GM21381 (cell line): ENCODE measurements around the gene KRT86.

Experiments used
- ATAC-seq: cut with Tn5 transposase; IDR thresholded peaks from one replicate; pipeline ENCODE4 v1.9.1; 2021; ENCODE audit warnings: mild to moderate bottlenecking, moderate library complexity; ENCODE audit not compliant: unreplicated experiment

Gene KRT86

DNA sequence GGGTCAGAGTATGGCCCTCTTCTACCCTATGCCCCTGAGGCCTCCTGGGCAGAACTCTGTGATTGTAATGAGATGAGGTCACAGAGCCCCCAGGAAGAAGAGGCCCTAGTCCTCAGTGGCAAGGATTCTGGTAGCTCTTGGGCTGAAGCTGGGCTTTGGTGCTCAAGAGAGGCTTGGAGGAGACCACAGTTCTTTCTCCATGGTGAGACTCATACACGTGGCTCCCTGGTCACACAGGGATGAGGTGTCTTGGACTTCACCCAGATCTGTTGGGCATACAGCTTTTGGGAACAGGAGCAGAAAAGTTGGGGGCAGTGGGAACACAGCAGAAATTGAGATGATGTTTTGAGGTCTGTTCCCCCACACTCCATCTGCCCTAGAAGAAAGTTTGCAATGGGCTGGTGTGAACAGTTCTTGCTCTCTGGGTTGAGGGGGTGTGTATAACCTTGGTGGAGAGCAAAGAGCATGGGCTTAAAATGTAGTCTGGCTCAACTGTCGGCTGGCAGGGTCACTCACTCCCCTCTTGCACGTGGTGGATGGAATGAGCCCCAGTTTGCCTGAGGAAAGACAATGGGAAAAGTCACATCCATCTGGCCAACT lies at the start of gene KRT86:
KRT86 (plus strand) TSS at position 125 of the 600 bp plus-strand sequence. CDS start 27,272 bp downstream, outside the sequence.
- no peak for ATAC-seq

DNA sequence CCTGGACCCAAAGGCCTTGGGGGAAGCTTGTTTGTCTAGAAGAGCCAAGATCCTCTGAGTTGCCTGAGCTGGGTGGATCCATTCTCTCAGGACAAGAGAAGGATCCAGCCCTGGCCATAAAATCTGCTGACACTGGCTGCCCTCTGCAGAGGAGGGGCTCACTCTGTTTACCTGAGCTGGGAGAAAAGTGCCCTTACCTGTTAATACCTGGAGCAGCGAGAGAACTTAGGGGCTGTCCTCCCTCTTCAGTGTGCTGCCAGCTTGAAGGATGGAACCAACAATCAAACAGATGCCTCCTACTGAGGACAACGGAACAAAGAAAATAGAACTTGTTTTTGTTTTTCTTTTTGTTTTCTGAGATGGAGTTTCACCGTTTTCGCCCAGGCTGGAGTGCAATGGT lies 48.7 kb upstream of the KRT86 start:
- ATAC-seq = no peak

- ATAC-seq = no peak
Measured at GRCh38 chr12:52226446-52226845, 48.0 kb upstream of the KRT86 start.

DNA sequence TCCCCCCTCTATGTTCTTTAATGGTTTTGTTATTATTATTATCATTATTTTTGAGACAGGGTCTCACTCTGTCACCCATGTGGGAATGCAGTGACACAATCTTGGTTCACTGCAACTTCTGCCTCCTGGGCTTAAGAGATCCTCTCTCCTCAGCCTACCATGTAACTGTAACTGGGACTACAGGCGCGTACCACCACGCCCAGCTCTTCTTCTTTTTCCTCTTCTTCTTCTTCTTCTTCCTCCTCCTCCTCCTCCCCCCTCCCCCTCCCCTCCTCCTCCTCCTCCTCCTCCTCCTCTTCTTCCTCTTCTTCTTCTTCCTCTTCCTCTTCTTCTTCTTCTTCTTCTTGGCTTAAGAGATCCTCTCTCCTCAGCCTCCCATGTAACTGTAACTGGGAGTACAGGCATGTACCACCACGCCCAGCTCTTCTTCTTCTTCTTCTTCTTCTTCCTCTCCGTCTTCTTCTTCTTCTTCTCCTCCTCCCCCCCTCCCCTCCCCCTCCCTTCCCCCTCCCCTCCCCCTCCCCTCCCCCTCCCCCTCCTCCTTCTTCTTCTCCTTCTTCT lies 46.8 kb upstream of the KRT86 start:
- ATAC-seq = no peak

GRCh38 chr12:52228366-52228765 lies 46.1 kb upstream of the KRT86 start:
- no peak for ATAC-seq

GRCh38 chr12:52228931-52229330 lies 45.5 kb upstream of the KRT86 start:
- ATAC-seq = no peak

DNA sequence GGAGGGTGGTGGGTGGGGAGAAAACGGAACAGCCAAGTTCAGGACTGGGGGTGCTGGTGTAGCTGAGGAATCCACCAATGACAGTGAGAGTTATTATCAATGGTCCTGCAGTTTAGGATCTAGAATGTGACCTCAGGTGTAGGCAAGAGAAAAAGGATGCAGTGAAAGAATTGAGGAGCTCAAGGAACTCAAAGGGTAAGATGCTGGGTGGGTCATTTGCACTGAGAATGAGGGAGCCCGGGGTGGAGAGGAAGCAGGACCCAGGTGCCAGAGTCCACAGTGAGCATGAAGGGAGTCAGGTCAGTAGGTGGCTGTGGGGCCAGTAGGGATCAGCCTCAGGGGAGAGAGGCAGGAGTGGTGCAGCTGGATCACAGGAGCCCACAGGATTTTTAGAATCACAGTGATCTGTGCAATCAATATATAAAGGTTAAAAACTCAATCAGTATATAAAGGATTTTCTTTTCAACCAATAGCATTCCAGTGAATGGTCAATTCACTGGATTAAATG lies 44.6 kb upstream of the KRT86 start:
- ATAC-seq = no peak

DNA sequence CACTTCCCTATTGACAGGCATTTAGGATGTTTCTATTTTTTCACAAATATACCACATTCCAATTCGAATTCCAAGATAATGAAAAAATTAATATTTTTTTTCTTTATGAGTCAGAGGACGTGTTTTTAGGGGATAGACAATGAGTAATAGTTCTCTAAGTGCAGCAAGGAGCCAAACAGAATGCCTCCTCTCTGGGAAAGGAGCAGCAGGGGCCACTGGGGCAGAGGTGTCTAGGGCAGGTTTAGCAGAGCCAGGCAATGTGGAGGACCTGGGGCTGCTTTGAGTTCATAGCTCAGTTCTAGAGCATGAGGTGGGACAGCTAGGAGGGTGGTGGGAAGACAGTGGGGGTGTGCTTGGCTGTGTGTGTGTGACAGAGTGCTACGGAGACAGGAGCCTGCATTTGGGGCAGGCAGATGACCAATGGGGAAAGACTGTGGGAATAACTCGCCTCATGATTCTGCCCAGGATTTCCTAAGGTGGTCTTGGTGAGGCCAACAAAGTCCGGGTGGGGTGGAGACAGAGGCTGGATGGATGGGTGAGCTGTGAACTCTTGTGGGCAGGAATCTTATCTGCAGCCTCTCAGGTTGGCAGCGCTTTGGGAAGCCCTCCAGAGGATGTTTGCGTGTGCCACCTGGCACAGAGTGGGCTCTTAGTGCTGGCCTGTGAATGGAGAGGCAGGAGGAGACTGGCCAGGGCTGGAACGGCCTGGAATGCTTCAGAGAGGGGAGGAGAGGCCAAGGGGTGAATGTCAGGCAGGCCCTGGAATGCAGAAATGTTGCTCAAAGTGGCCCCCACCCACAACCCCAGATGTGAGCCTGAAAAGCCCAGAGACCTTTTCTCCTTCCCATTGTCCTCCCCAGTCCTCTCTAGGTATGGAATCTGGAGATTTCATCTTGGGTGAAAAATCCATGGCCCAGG lies 43.8 kb upstream of the KRT86 start:
- ATAC-seq = no peak

DNA sequence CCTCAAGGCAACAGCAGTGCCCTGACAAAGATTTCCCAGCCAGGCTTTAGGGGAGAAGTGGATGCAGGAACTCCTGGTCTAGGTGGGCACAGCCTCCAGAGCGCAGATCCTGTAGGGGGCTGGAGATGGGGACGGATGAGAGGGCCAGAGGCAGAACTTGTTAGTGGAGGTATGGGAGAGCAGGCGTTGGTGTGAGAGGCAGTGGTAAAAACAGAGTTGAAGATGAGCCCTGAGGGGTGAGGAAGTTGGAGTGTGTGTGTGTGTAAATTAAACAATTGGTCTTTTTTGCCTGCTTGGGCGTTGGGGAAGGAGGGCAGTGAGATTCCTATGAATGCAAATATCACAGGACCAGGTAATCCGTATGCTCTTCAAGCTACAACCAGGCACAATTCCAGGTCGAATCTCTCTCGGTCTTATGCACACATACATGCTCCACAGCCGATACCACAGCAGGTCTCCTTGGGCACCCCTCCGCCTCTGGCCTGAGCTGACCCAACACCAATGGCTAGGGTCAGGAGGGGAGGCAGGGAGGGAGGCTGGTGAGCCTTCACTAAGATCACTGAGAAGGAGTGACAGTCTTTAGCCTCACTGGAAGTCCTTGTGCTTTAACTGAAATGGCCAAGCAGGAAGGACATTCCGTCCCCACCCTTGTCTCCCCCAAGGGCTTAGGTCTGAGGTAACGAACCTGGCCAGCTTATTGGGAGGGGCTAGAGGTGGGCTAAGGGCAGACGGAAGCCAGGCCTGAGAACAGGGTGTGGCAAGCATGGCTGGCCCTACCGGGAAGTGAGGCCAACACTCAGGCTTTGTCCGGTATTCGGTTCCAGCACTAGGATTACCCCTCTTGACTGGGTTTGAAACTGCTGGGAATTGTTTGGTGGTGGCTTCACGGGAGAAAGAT lies 42.9 kb upstream of the KRT86 start:
- ATAC-seq = no peak

DNA sequence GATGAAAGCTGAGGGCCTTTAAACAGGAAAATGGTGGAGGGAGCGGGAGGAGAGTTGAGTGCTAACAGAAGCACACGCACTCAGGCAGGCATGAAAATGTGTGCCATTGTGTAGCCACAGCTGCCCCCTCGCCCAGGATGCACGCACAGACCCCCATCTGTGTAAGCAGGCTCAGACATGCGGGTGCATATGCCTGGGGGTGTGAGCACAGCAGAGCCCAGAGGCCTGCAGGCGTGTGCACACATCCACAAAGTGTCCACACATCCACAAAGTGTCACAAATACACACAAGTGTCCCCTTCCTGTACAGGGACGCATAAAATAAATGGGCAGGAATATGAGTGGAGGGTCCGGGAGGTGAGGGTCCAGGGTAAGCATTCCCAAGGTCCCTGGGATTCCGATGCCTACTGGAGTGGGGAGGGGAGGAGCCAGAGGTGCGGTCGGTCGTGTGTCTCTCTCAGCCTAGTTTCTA lies 42.2 kb upstream of the KRT86 start:
- ATAC-seq = no peak

- ATAC-seq = no peak
Measured at GRCh38 chr12:52232674-52233461, 41.6 kb upstream of the KRT86 start, which contains the start of gene KRT7. Gene KRT7, plus strand, starts transcription at chr12:52233243. Its CDS starts 54 bp downstream, at chr12:52233297.

DNA sequence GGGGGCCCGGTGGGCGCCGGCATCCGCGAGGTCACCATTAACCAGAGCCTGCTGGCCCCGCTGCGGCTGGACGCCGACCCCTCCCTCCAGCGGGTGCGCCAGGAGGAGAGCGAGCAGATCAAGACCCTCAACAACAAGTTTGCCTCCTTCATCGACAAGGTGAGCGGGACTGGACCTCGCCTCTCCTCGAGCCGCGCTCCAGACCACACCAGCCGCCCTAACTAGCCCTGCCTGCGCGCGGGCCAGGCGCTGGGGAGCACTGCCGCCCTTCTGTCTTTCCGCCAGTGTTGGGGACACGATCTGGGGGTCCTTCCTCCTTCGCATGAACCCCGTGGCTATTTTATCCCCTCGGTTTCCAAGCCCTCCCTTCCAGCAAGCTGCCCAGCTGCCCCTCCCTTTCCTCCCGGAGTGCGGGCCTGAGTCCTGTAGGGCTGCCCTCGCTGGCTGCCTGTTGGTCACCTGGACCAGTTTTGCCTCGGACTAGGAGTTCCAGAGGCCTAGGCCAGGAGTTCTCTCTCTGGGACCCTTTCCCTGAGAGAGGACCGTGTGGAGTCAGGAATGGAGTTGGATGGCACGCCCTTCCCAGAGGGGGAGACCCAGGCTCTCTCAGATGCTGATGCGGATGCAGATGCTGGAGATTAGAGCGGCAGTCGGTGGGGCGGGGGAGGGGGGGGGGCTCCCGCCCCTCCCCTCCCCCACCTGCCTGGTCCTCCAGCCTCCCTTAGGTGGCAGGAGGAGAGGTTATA lies 40.8 kb upstream of the KRT86 start:
- ATAC-seq = no peak

- ATAC-seq = no peak
Measured at GRCh38 chr12:52234223-52234810, 40.1 kb upstream of the KRT86 start.

- no peak for ATAC-seq
Measured at GRCh38 chr12:52235001-52235764, 39.3 kb upstream of the KRT86 start.

- ATAC-seq = no peak
Measured at GRCh38 chr12:52235822-52236361, 38.6 kb upstream of the KRT86 start.

DNA sequence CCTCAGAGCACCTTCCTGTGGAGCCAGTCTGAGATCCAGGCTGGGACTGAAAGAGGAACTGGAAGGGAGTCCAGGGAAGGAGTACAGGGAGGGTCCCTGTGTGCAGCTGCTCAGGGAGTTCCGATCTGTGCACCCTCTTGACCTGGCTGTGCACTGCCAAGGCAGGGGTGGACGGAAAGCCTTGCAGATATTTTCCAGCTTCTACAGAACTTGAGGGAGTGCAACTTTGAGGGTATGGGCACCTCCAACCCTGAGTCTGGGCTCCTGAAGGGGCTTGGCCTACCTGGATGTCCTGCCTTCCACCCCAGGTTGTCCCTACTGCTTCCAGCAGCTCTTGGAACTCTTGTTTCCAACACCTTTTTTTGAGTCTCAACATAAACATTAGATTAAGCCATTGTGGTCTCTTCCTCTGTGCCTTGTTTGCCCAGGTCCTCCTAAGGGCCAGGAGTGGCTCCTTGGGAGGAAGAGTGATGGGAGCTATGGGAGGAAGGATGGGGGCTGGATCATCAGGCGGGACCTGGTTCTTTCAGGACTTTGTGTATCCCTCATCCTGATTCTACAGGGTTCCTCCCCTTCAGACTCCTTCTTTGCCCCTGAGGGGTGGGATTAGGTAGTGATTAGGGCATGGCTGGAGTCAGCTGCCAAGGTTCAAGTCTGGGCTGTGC lies 37.9 kb upstream of the KRT86 start:
- no peak for ATAC-seq

- no peak for ATAC-seq
Measured at GRCh38 chr12:52238207-52238840, 36.1 kb upstream of the KRT86 start.
